GM12873 (cell line): ENCODE measurements around the gene CHSY3.

ENCODE experiments used
- CTCF ChIP-seq: IDR thresholded peaks from 2 replicates; pipeline ENCODE4 v1.5.1; 2012; ENCODE audit warnings: low read depth, mild to moderate bottlenecking, moderate library complexity, low read length, control low read depth; ENCODE audit not compliant: insufficient read depth; ENCODE audit errors: missing control alignments

Gene CHSY3

GRCh38 chr5:129996896-129997295 lies 92.6 kb downstream of the CHSY3 start:
- TF ChIP-seq CTCF = no peak

GRCh38 chr5:130000460-130000859 lies 96.2 kb downstream of the CHSY3 start:
- no peak for TF ChIP-seq CTCF

GRCh38 chr5:130002183-130002582 lies 97.9 kb downstream of the CHSY3 start:
- no peak for TF ChIP-seq CTCF

- no peak for TF ChIP-seq CTCF
Measured at GRCh38 chr5:130002876-130003275, 98.6 kb downstream of the CHSY3 start.

GRCh38 chr5:130011986-130012385 lies 107.7 kb downstream of the CHSY3 start:
- no peak for TF ChIP-seq CTCF

- TF ChIP-seq CTCF = no peak
Measured at GRCh38 chr5:130017173-130017572, 112.9 kb downstream of the CHSY3 start.

GRCh38 chr5:130018641-130019040 lies 114.4 kb downstream of the CHSY3 start:
- no peak for TF ChIP-seq CTCF

GRCh38 chr5:130021000-130021399 lies 116.7 kb downstream of the CHSY3 start:
- TF ChIP-seq CTCF = no peak
